A204.1 (cell line): ENCODE results near the gene NLRX1.
A peak's percentile ranks its signal among the peaks of the same experiment; 100 is the strongest.
"Not testable (repeated sequence)": the region's sequence is repeated elsewhere in the genome, so short reads cannot be mapped to it uniquely, and the experiment has no call there.

Experiments
- FAIRE-seq: peaks from 2 replicates; lab custom pipeline; 2012; peaks lifted over from hg19 to GRCh38; lab: Jason Lieb, UNC

Gene NLRX1

GRCh38 chr11:119206511-119207414, 38.2 kb downstream of the NLRX1 start:
- no peak for FAIRE-seq

DNA sequence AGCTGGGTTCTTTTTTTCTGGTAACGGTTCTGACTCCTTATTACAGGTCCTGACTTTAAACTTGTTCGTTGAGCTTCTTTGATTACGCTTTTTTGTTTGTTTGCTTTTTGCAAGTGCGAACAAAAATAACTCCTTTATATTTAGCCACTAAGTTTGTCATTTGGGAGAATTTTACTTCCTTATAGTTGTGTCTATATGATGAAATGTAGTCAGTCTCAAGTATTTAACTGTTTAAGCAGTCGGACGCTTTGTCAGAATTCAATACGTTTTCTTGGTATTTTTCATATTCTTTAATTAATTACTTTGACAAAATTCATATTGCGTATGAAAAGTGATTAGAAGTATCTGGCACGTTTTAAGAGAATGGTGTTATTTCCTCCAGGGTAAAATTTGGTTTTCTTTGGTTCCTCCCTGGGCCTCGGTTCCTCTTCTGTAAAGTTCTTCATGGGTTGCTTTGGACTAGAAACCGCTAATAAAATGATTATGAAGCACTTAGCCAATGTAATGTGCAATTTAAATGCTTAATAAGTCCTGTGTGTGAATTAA, 39.0 kb downstream of the NLRX1 start:
- no peak for FAIRE-seq

- no peak for FAIRE-seq
Observed at GRCh38 chr11:119209186-119209585, 40.7 kb downstream of the NLRX1 start.

GRCh38 chr11:119210050-119210449, 41.5 kb downstream of the NLRX1 start:
- no peak for FAIRE-seq

GRCh38 chr11:119218141-119218878, 49.8 kb downstream of the NLRX1 start:
- FAIRE-seq, result peak; percentile 89

- no peak for FAIRE-seq
Observed at GRCh38 chr11:119222308-119222707, 53.8 kb downstream of the NLRX1 start.

GRCh38 chr11:119222891-119223290, 54.4 kb downstream of the NLRX1 start:
- no peak for FAIRE-seq

GRCh38 chr11:119223856-119224255, 55.3 kb downstream of the NLRX1 start:
- no peak for FAIRE-seq

DNA sequence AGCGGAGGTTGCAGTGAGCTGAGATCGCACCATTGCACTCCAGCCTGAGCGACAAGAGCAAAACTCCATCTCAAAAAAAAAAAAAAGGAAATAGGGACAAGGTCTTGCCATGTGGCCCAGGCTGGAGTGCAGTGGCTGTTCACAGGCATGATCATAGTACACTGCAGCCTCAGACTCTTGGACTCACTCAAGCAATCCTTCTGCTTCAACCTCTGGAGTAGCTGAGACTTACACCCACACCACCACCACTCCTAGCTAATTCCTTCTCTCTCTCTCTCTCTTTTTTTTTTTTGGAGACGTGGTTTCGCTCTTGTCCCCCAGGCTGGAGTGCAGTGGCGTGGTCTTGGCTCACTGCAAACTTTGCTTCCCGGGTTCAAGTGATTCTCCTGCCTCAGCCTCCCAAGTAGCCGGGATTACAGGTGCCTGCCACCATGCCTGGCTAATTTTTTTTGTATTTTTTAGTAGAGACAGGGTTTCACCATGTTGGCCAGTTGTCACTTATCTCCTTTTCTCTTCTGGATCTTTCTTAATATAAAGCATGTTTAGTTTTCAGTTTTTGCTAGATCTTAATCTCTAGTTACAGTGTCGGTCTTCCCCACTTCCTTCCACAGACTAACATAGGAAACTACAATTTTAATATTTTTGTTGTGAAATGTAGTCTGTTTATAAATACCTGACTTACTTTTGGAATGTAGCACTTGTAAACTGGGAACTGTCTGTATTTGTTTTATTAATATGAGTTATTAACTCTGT, 60.2 kb downstream of the NLRX1 start:
- not testable (repeated sequence) for FAIRE-seq

- no peak for FAIRE-seq
Observed at GRCh38 chr11:119229288-119229672, 60.8 kb downstream of the NLRX1 start.

GRCh38 chr11:119229741-119230140, 61.2 kb downstream of the NLRX1 start:
- FAIRE-seq, result no peak
